ENCODE data around the gene SLC8A1.

The SLC8A1 gene

DNA sequence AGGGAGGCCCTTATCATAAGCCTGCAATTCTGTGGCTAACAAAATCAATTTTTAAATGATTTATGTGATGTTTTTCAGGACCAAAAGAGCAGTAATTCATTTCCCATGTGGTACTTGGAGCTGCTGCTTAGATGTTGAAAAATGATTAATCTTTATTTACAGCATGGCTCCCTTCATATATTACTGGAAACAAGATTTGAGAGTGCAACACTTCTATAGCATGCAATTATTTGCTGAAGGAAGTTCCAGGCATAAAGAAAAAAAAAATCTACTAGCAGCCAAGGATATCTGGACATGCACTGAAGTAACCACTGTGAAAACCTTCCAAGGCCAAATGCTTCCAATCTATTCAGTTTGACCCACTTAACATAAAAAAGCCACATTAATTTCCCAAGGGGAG, 186.3 kb downstream of the SLC8A1 start:
- no peak for DNase-seq

DNA sequence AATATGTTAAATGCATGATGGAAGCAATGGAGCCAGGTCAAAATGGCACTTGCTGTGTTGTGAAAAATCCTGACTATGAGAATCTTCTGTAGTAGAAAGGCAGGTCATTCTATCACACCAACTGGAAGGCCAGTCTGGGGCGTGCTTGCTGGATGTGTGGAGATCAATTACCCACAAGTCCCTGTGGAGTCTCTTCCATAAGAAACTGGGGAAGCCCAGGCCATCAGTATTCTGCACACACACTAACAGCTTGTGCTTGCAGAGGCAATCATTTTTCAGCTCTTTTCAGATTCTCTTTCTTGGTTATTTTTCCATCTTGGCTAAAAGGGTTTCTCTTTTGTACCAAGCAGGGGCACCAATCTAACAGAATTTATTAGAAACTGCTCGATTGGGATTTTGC, 190.8 kb downstream of the SLC8A1 start:
- no peak for DNase-seq

DNA sequence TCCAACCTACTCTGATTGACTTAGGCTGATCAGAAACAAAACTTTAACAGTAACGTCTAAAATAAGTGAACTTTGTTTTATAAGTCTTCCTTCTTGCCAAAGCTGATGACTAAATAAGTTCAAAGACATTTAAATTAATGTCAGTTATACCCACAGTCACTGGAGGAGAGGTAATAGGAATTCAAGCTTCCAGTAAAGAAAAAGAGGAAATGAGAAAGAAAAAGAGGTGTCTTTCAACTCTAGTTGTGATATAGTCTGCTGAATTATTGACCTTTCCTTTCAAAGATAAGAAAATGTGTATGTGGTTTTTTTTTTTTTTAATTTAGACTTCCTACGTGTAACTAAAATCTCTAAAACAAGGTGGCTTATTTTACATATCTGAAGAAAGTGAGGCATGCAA, 191.5 kb downstream of the SLC8A1 start:
- DNase-seq = no peak

DNA sequence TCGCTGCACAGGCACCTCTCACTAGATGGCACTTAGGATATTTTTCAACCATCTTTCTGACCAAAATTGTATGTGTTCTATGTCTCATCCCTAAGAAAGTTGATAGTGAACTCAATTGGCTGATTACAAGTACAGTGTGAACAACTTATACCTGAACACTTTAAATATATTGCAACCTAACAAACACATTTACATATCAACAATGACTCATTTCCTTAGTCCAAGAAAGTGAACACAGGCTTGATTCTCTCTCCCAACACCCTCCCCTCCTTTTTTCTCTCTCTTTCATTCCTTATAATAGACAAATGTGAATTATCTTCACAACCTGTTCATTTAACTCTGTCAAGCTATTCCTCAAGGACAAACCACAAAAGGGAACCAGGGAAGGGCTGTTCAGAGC, 192.0 kb downstream of the SLC8A1 start:
- no peak for DNase-seq

DNA sequence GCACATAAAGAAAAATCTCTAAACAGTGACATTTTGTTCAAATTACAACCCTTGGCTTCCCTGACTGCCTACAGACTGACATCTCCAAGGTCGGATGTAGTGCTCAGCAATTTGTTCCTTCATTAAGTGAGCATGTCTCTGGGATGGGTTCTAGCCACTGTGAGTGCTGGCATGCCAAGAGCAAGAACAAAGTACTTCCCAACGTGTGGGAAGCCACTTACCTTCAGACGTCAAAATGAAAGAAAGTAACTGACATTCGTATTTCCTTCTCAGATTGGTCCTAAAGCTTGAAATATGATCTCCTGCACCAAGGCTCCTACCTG, 193.8 kb downstream of the SLC8A1 start:
- no peak for DNase-seq

DNA sequence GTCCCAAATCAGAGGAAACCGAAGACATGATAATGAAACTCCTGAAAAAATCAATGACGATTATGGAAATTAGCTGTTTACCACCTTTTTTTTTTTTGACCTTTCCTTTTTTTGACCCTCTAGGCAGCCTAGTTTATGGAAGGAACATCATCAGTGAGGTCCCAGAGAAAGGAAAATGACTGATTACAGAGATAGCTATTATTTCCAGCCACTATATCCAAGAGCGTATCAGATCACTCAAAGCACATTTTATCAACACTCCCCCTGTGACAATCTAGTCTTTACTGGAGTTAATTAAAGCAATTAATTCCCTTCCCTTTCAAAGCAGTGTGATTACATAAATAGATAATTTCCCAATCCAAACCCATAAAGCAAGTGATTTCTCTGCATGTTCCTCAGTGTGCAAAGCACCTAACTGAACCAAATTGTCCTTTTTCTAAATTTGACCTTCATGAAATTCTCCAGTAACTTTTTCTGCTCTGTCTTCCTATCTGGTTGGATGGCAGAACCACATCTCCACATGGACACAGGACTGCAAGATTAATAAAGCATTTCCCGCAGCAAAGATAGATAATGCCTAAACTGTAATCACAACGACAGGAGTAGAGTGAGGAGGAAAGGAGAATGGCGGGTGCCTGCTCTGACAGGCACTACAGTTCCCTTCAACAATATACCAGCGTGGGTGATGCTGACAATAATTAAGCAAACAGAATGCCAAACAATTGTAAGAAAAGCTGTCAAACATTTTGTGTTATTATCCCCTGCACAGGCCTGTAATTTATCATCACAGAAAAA, 194.4 kb downstream of the SLC8A1 start:
- DNase-seq = no peak

DNA sequence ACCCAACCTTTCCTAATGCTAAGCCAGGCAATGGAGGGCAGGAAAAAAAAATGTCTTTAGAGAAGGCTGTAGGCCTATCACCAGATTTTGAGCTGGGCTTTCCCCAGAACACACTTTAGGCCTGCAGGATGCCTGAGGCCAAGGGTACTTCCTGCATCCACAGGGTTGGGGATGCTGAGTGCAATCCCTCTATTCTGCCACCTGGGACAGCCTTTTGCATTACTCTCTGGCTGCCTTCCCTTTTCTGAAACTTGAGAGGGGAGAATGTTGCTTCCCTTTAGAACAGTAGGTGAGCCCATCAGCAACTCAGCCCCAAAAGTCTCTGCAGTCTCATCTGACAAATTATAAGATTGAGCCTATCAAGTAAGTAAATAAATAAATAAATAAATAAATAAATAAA, 195.2 kb downstream of the SLC8A1 start:
- DNase-seq = no peak

GRCh38 chr2:40256008-40256407, 195.9 kb downstream of the SLC8A1 start:
- DNase-seq = no peak

GRCh38 chr2:40255103-40255502, 196.8 kb downstream of the SLC8A1 start:
- no peak for DNase-seq

DNA sequence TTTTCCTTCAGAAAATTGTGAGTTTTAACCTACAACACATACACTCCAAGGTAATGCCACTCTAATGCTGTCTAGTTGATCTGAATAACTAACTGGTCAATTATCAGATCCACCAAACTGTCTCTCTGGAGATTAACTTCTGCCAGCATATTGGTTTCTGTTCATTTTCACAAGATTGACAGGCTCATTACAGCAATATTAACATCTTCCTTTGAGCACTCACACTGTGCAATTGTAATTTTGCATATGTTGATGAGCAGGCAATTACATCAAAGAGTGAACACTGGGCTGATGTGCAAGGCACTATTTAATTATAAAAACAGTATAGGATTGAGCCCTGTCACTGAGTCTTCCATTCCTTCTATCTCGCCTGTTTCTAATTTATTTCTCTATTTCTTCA, 197.3 kb downstream of the SLC8A1 start:
- DNase-seq = no peak

DNA sequence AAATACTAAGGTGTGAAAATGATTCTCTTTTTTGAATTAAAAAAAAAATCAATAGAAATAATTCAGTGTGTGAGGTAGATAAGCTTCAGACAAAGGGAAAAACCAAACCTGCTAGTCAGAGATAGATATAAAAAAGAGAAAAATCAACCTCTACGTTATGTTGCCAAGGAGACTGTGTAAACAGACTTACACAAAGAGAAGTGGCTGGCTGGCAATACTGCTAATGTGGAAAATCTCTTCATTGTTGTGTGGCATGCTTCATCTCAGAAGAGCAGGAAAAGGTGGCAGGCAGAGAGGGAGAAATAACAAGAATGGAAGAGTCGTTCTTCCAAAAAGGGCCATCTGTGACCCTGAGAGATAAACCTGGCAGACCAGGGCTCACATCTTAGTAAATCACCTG, 200.8 kb downstream of the SLC8A1 start:
- DNase-seq = no peak

DNA sequence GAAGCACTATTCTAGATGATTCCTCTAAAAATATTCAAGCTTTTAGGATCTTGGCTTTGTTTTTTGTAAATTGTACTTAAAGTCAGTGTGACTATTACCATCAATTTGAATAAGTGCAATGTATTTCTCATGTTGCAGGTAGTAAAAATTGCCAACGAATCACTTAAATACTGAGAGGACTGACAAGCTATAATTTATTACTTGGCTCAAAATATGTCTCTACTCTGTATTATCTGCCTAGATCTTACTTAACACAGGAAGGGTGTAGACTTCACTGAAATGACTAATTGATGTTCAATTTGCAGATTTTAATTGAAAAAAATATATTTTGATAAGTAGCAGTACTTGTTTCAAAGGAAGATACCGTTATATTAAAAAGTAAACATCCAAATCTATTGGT, 202.3 kb downstream of the SLC8A1 start:
- no peak for DNase-seq

DNA sequence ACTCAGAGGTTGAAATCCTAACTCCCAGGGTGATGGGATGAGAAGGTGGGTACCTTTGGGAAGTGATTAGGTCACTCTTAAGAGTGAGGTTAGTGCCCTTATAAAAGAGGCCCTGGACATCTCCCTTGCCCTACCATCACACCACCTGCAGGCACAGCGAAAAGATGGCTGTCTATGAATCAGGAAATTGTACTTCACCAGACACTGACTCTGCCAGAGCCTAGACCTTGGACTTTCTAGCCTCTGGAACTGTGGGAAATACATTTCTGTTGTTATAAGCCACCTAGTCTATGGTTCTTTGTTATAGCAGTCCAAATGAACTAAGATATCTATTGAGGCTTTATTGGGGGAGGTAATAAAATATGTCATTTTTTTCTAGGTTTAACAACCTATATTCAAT, 203.6 kb downstream of the SLC8A1 start:
- DNase-seq = no peak

DNA sequence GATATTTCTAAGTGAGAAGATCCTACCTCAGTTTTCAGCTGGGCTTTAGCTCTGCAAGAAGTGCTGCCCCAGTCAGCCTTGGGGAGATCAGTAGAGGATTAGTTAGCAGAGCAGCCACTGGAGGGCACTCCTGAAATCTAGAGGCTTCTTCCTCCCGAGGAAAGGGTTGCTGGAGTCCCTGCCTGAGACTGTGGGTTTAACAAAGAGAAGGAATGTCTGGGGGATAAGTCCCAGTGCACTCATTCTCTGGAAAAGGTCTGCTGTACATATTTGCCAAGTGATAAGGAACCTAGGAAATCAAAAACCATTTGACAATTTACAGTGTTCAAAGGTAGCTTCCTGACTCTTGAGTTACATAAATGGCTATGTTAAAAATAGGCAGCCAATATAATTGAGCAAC, 207.2 kb downstream of the SLC8A1 start:
- DNase-seq = no peak

- DNase-seq = no peak
These were observed 207.6 kb downstream of the SLC8A1 start for GRCh38 chr2:40244251-40244650.

DNA sequence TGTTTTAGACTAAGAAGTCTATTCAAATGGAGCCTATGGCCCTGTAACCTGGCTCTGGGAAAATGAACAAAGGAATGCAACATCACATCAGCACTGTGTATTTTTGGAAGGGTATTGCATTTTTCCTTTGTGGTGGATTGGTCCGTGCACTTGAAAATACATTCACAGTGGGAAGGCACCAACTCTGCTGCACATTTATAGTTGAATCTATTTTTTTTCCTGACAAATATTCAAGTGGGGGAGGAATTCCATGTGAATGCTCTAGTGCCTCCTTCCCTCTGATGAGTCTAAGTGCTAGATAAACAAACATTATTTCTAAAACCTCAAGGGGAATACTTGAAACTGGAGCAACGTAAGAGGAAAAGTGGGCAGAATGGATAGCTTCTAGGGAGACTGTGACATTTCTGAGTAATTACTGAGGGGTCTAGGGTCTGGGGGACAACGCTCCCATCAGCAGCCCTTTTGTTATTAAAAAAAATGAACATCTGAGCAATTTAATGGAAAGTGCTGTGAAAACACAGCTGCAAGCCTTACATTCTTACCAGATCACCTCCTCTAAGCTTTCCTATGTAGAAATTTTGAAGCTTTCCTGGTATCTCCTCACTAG, 208.2 kb downstream of the SLC8A1 start:
- DNase-seq = no peak

DNA sequence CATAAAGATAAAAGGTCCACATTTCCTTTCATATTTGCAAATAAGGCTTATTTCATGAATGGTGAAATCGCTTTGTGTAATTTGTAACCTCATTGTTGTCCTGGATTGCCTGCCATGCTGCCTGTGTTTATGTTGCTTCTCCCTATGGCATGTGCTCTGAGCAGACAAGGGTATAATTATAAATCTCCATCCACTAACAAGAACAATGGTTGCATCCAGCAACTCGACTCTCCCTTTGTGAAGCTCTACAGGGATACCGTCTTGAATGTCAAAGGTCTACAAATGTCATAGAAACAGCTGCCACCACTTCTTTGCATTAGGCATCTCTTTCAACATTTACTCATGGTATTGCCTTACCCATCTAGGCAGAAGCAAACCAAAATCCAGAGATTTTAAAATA, 209.6 kb downstream of the SLC8A1 start:
- no peak for DNase-seq

DNA sequence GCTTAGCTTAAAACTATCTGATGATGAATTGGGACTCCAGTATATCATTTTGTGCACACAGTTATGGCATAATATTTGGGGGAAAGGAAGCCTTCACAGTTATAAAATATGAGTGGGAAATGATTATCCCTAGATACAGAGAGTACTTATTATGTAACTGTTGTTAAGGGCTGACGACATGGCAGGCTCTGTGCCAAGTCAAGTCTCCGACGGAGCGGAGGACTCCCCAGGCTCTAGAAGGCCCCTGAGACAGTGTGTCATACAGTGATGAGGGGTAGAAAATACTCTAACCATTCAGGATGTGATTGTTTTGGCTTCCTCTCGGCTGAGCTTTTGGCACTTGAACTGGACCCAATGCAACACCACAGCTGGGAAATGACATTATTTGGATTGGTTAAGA, 211.8 kb downstream of the SLC8A1 start:
- DNase-seq = no peak

DNA sequence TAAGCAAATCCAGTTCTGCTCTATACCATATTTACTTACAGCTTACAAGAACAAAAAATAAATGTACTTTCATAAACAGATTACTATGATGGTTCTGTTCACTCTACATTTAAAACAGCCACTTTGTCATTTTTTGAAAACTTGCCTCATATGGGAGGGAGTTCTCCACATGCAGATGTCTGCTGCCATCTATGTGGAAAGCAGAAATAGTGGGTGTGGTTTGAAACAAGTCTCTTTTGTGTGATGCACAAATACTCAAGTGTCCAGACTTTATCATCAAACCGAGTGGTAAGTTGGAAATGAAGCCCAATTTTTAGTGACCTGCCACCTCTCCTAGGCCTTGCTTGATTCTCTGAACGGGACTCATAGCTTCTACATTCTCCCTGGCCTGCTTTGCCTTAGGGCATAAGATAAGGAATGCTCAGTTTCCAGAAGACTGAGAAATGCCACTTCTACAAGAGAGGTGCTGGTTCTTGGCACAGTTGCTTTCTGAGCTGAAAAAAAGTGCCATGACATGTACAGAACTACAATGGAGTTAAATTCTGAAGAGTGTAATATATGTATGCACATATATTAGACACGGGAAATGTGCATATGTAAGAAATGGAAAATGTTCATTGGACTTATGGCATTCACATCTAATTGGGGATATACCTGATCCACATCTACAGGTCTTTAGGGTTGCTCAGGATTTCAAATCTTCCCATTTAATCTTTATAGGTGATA, 221.0 kb downstream of the SLC8A1 start:
- no peak for DNase-seq

DNA sequence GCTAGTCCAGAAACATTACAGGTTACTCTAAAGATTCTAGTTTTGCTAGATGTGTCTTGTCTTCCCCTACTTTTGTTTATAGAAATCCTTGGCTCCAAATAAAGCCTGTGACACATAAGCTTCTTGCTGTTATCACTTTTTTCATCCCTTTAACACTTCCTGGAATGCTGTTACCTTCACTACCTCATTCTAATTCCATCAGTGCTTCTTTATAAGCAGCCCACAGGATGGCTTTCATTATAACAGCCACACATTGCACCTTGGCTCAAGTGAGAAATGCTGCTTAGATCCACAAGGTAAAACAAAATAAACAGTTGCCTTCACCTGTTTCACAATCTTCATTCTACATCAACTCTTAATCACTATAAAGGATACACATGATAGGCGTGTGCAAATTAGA, 221.7 kb downstream of the SLC8A1 start:
- no peak for DNase-seq

DNA sequence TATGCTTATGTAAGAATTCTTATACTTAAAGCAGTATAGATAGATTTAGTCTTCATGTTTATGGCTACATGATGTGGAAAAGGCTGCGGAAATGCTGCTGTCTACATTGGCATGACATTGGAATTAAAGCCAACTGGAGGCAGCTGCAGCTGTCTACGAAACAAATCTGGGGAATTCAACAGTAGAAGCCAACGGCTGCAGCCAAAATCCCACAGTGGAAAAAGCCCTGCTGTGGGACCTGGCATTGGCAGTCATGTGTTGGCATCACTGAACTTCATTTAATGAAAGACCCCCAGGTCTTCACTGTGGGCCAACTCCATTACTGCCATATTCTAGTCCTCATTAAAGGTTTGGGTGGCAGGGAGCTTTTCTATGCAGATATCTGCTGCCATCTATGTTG, 223.6 kb downstream of the SLC8A1 start:
- DNase-seq = no peak

- DNase-seq = no peak
These were observed 224.7 kb downstream of the SLC8A1 start for GRCh38 chr2:40227210-40227609.

- DNase-seq = no peak
These were observed 225.3 kb downstream of the SLC8A1 start for GRCh38 chr2:40226637-40227036.

DNA sequence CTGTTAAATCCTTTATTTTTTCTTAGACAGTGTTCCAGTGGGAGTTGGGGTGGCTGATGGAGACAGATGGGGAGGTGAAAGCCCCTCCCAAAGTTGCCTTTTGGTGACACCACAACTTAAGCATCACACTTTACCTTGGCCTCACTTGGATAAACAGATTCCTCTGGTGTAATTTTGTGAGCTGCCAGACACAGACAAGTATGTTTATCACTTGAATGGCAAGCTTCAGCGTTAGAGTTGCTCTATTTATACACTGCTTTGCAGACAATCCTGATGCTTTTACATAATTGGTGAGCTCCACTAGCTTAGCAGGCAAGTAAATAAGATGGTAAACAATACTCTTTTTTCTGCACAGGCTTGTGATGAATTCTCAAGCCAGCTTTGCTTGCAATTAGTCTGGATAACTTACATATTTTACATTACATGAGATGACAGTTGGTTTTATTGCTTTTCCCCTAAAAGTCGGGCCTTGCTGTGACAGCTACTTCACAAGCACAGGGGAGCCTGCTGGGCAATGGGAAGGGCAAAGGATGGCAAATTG, 226.2 kb downstream of the SLC8A1 start:
- DNase-seq = no peak
